ENCODE measurements around the gene LY6G6D.
A peak's percentile ranks its signal among the peaks of the same experiment; 100 is the strongest.

The LY6G6D gene, protein sequence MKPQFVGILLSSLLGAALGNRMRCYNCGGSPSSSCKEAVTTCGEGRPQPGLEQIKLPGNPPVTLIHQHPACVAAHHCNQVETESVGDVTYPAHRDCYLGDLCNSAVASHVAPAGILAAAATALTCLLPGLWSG

DNA sequence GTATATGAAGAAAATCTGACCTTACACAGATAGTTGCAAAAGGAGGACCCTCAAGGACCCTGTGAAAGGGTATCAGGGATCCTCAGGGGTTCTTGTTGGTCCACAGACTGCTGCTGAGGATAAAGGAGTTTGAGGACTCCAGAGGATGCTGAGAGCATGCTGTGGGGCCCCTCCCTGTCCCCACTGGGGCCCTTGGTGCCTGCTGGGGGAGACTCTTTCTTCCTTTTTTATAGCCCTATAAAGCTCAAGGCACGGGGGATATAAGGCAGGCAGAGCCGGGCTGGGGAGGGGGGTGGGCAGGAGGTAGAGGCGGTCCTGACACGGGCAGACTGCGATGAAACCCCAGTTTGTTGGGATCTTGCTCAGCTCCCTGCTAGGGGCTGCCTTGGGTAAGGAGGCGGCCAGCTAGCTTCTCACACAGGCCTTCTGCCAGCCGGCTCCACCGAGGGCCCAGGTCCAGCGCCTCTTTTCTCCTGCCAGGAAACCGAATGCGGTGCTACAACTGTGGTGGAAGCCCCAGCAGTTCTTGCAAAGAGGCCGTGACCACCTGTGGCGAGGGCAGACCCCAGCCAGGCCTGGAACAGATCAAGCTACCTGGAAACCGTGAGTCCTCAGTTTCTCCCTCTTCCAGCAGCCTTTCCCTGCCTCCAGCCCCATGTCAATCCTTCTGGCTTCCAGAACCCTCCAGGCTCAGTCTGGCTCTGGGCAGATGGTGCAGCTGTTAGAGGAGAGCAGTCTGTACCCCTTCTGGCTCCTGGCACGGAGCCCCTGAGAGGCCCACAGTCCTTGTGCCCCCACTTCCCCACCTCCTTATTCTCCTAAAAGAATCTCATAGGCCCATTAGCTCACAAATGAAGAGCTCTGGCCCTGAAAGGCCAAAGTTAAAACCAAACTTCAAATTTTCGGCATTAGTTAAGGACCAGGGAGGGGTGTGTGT is at the start of gene LY6G6D:
Gene LY6G6D, plus strand, starts transcription at position 327 of the 937 bp plus-strand sequence. Its CDS starts 8 bp downstream, at position 335.
- no peaks in the 10 kb centered on the region for H3K9me3 ChIP-seq (ENCODE audit: control insufficient read depth, insufficient read depth, low read length)
- H3K36me3 ChIP-seq (ENCODE audit: control insufficient read depth, insufficient read depth, low read length): no peaks in the 10 kb centered on the region
- peaks cover 21% of the 10 kb centered on the region for H3K4me1 ChIP-seq (ENCODE audit: control insufficient read depth, insufficient read depth, low read length)
- H3K9ac ChIP-seq (ENCODE audit: low read depth, low read length): peak within 1 kb of the TSS; percentile 39
- no peaks in the 10 kb centered on the region for H3K27me3 ChIP-seq (ENCODE audit: control insufficient read depth, insufficient read depth, low read length)
- no peak within 1 kb of the TSS for H3K4me3 ChIP-seq (ENCODE audit: low read depth, low read length)

DNA sequence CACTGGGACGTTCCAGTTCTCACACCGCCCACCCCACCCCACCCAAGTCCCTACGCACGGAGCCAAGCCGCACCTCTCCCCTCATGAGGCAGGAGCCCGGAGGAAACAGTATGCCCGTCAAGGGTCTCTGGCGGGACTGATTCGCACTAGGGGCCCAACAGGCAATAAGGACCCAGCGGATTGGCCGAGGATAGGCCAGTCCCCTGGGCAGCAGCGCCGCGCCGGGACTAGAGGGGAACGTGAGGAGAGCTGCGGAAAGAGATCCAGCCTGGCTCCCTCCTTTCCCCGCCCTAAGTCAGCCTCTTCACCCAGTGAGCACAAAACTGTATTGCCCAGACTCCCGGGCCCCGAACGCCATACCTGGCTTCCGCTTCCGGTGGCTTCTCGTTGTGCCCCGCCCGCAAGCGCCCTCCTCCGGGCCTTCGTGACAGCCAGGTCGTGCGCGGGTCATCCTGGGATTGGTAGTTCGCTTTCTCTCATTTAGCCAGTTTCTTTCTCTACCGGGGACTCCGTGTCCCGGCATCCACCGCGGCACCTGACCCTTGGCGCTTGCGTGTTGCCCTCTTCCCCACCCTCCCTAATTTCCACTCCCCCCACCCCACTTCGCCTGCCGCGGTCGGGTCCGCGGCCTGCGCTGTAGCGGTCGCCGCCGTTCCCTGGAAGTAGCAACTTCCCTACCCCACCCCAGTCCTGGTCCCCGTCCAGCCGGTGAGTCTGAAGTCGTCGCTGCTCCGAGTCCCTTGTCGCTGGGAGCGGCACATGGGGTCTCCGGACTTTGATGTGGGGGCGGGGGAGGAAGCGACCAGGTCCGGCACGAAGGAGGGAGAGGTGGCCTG is 49.4 kb upstream of the LY6G6D start, which contains the start of gene CSNK2B:
Gene CSNK2B, plus strand, starts transcription at position 580 of the 836 bp plus-strand sequence. CDS start 752 bp downstream, outside the sequence.
- H3K27me3 ChIP-seq (ENCODE audit: control insufficient read depth, insufficient read depth, low read length): no peaks in the 10 kb centered on the region
- peaks cover 3% of the 10 kb centered on the region for H3K4me1 ChIP-seq (ENCODE audit: control insufficient read depth, insufficient read depth, low read length)
- H3K9ac ChIP-seq (ENCODE audit: low read depth, low read length): peak within 1 kb of the TSS; percentile 97
- H3K36me3 ChIP-seq (ENCODE audit: control insufficient read depth, insufficient read depth, low read length): peaks cover 45% of the 10 kb centered on the region
- no peaks in the 10 kb centered on the region for H3K9me3 ChIP-seq (ENCODE audit: control insufficient read depth, insufficient read depth, low read length)
- H3K4me3 ChIP-seq (ENCODE audit: low read depth, low read length): peak within 1 kb of the TSS; percentile 97

DNA sequence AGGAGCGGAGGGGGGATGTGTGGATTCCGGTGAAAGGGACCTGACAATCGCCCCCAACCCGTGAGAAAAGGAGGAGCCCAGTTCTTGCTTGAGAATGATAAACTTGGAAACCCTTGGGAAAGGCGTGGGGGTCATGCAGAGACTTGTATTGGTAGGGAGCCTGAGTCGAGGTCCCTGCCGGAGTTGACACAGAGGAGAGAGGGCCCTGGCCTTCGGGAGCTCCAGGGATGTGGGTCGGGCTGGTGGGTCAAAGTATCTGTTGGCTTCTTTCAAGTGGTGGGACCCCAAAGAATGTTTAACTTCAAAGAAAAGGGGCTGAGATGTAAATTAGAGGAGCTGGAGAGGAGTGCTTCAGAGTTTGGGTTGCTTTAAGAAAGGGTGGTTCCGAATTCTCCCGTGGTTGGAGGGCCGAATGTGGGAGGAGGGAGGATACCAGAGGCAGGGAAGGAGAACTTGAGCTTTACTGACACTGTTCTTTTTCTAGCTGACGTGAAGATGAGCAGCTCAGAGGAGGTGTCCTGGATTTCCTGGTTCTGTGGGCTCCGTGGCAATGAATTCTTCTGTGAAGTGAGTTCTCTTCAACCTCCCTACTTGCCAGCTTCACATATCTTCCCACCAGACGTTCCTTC is 48.7 kb upstream of the LY6G6D start:
- Histone ChIP-seq H3K36me3 (ENCODE audit: control insufficient read depth, insufficient read depth, low read length) (peaks cover 51% of the 10 kb centered on the region), H3K27me3 (ENCODE audit: control insufficient read depth, insufficient read depth, low read length) (no peaks in the 10 kb centered on the region), H3K4me3 (ENCODE audit: low read depth, low read length) (peak overlapping the region; percentile 97), H3K4me1 (ENCODE audit: control insufficient read depth, insufficient read depth, low read length) (peaks cover 3% of the 10 kb centered on the region), H3K9me3 (ENCODE audit: control insufficient read depth, insufficient read depth, low read length) (no peaks in the 10 kb centered on the region), H3K9ac (ENCODE audit: low read depth, low read length) (peak overlapping the region; percentile 70)

DNA sequence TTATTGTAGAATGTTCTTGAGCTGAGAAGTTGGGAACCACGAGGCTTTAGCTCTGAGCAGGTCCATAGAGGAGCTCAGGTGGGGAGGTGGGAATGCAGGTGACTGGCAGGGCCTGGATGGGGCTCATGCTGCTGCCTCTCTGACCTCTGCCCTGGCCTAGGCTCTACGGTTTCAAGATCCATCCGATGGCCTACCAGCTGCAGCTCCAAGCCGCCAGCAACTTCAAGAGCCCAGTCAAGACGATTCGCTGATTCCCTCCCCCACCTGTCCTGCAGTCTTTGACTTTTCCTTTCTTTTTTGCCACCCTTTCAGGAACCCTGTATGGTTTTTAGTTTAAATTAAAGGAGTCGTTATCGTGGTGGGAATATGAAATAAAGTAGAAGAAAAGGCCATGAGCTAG is 45.5 kb upstream of the LY6G6D start, which contains the start of gene LY6G5B:
Gene LY6G5B, plus strand, starts transcription at position 301 of the 400 bp plus-strand sequence. CDS start 975 bp downstream, outside the sequence.
- H3K4me3 ChIP-seq (ENCODE audit: low read depth, low read length): no peak within 1 kb of the TSS
- no peaks in the 10 kb centered on the region for H3K9me3 ChIP-seq (ENCODE audit: control insufficient read depth, insufficient read depth, low read length)
- no peaks in the 10 kb centered on the region for H3K27me3 ChIP-seq (ENCODE audit: control insufficient read depth, insufficient read depth, low read length)
- no peak within 1 kb of the TSS for H3K9ac ChIP-seq (ENCODE audit: low read depth, low read length)
- peaks cover 48% of the 10 kb centered on the region for H3K36me3 ChIP-seq (ENCODE audit: control insufficient read depth, insufficient read depth, low read length)
- no peaks in the 10 kb centered on the region for H3K4me1 ChIP-seq (ENCODE audit: control insufficient read depth, insufficient read depth, low read length)

DNA sequence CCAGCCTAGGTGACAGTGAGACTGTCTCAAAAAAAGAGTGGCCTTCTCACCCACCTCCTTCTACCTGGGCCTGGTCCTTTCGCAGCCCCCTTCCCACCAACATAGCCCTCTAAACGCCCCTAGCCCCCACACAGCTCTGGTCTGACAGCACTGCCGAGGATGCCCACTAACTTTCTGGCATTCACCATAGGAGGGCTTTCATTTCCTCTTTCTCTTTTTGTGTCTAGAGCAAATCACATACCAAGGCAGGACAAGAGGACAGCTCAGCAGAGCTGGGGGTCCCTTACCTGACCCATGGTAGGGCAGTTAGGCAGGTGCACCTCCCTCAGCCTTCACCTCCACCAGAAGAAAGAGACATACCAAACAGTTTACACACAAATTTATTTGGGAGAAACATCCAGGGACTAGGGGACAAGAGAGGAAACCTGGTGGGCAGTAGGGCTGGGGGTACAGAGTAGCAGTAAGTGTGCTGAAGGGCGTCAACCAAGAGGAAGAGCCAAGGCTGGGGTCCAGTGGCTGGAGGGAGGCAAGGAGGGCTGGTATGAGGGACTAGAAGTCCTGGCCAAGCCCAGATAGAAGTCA is 38.7 kb upstream of the LY6G6D start:
- H3K9ac ChIP-seq (ENCODE audit: low read depth, low read length): no peak overlapping the region
- H3K4me1 ChIP-seq (ENCODE audit: control insufficient read depth, insufficient read depth, low read length): peaks cover 2% of the 10 kb centered on the region
- H3K4me3 ChIP-seq (ENCODE audit: low read depth, low read length): no peak overlapping the region
- peaks cover 12% of the 10 kb centered on the region for H3K36me3 ChIP-seq (ENCODE audit: control insufficient read depth, insufficient read depth, low read length)
- H3K9me3 ChIP-seq (ENCODE audit: control insufficient read depth, insufficient read depth, low read length): no peaks in the 10 kb centered on the region
- peaks cover 3% of the 10 kb centered on the region for H3K27me3 ChIP-seq (ENCODE audit: control insufficient read depth, insufficient read depth, low read length)

DNA sequence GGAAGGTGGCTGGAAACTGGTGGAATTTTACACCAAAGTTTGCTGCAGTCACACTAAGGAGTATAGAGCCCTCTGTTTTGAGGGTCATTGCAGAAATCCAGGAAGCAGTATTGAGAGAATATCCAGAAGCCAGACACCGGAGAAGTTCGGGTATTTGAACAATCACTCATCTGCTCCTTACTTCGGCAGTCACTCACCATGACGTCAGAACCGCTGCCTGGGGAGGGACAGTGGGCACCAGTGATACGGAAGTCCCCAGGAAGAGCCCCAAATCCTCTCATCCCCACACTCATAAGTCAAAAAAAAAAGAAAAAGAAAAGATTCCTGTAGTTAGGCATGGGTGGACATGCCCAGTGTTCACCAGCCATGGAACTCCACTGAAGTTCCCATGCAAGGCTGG is 38.2 kb upstream of the LY6G6D start:
- Histone ChIP-seq H3K4me3 (ENCODE audit: low read depth, low read length) (no peak overlapping the region), H3K36me3 (ENCODE audit: control insufficient read depth, insufficient read depth, low read length) (peaks cover 7% of the 10 kb centered on the region), H3K4me1 (ENCODE audit: control insufficient read depth, insufficient read depth, low read length) (peaks cover 2% of the 10 kb centered on the region), H3K27me3 (ENCODE audit: control insufficient read depth, insufficient read depth, low read length) (peaks cover 6% of the 10 kb centered on the region), H3K9ac (ENCODE audit: low read depth, low read length) (no peak overlapping the region), H3K9me3 (ENCODE audit: control insufficient read depth, insufficient read depth, low read length) (no peaks in the 10 kb centered on the region)

DNA sequence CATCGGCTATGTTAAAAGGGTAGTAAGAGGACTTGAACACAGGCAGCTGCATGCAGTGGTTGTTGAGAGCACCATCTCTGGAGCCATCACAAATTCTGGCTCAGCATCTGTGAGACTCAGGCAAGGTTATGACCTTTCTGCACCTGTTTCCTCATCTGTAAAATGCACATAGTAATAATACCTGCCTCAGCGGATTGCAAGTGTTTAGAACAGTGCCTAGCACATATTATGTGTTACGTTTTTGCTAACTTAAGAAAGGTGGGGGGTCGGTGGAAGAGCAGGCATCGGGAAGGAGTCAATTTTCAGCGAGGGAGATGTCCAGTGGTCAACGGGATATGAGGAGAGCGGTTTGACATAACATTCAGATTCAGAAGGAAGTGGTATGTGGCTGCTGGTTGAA is 37.2 kb upstream of the LY6G6D start:
- H3K9ac ChIP-seq (ENCODE audit: low read depth, low read length): no peak overlapping the region
- H3K4me1 ChIP-seq (ENCODE audit: control insufficient read depth, insufficient read depth, low read length): peaks cover 2% of the 10 kb centered on the region
- no peaks in the 10 kb centered on the region for H3K36me3 ChIP-seq (ENCODE audit: control insufficient read depth, insufficient read depth, low read length)
- H3K4me3 ChIP-seq (ENCODE audit: low read depth, low read length): no peak overlapping the region
- H3K9me3 ChIP-seq (ENCODE audit: control insufficient read depth, insufficient read depth, low read length): no peaks in the 10 kb centered on the region
- peaks cover 10% of the 10 kb centered on the region for H3K27me3 ChIP-seq (ENCODE audit: control insufficient read depth, insufficient read depth, low read length)

DNA sequence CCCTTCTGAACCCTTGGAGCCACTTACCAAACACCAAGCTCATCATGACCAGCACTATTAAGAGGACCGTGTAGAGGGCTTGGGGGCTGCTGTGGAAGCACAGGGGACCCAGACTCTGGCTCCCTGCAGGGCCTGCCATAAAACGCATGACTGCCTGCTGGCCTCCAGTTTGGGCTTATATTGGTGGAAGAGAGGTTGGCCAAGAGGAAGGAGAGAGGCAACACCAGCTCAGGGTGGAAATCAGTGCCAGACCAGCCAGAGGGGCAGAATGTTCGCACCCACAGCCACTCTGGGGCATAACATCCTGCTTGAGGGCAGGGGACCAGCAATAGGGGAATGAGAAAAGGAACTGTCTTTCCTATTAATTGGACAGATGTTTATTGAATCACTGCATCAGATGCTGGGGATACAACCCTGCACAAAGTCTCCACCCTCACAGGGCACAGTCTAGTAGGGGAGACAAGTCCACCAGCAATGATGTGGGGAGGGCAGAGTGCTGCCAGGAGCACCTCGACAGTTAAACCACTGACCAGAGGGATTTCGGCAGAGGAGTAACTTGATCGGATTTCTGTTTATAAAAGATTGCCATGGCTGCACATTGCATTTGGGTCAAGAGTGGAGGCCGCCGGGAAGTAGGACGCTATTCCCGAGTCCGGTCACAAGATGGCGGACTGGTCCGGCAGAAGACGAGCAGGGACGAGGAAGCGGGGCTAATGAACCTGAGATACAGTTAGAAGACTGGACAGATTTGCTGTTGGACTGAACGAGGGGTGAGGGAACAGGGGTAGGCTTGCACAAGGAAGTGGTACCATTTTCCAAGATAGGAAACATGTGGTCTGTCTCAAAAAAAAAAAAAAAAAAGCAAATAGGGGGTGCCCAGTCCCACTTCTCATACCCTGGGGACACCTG is 34.7 kb upstream of the LY6G6D start, which contains the start of gene LY6G5C:
Gene LY6G5C, minus strand, starts transcription at position 842 of the 909 bp plus-strand sequence. Its CDS starts 694 bp downstream, at position 148.
- Histone ChIP-seq H3K9me3 (ENCODE audit: control insufficient read depth, insufficient read depth, low read length) (no peaks in the 10 kb centered on the region), H3K27me3 (ENCODE audit: control insufficient read depth, insufficient read depth, low read length) (peaks cover 10% of the 10 kb centered on the region), H3K36me3 (ENCODE audit: control insufficient read depth, insufficient read depth, low read length) (no peaks in the 10 kb centered on the region), H3K4me3 (ENCODE audit: low read depth, low read length) (peak within 1 kb of the TSS; percentile 64), H3K4me1 (ENCODE audit: control insufficient read depth, insufficient read depth, low read length) (peaks cover 2% of the 10 kb centered on the region), H3K9ac (ENCODE audit: low read depth, low read length) (peak within 1 kb of the TSS; percentile 65)

DNA sequence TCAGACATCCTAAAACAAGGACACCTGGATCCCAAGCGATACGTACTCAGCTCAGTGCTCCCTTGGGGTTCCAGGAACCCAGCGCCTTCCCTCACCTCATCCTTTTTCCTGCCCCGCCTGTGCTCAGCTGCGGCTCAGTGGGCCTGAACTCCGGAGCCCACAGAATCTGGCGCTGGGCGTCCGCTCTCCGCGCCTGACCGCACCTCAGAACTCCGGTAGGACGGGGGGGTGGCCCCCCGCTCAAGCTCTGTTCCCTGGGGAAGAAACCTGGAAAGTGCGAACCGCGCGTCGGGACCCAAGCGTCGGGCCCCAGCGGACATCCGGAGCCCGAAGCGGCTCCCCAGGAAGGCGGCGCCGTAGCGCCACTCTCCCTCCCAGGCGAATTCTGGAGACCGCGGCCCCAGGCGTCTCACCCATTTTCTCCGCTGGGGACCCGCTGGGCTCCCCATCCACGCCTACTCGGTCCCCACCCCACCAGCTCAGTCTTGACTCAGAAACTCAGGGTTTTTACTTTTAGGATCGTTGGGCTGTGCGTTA is 33.9 kb upstream of the LY6G6D start:
- H3K4me1 ChIP-seq (ENCODE audit: control insufficient read depth, insufficient read depth, low read length): peaks cover 2% of the 10 kb centered on the region
- no peaks in the 10 kb centered on the region for H3K9me3 ChIP-seq (ENCODE audit: control insufficient read depth, insufficient read depth, low read length)
- H3K4me3 ChIP-seq (ENCODE audit: low read depth, low read length): peak overlapping the region; percentile 64
- peaks cover 10% of the 10 kb centered on the region for H3K27me3 ChIP-seq (ENCODE audit: control insufficient read depth, insufficient read depth, low read length)
- no peak overlapping the region for H3K9ac ChIP-seq (ENCODE audit: low read depth, low read length)
- H3K36me3 ChIP-seq (ENCODE audit: control insufficient read depth, insufficient read depth, low read length): no peaks in the 10 kb centered on the region

DNA sequence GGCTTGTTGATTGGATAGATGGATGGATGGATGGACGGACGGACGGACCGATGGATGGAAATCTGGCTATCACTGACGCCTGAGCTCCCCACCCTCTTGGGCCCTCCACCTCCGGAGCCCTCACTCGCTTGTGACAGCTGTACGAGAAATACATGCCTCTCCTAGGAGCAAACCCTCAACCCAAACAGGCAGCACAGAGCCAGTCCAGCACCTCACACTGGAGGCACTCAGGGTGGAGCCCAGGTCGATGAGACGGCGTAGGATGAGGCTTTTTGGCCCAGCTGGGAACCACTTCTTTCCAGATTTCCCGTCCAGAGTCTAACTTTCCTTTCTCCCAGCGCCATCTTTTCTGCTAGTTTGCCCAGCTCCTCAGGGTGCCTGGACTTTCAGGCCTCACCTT is 31.6 kb upstream of the LY6G6D start:
- Histone ChIP-seq H3K27me3 (ENCODE audit: control insufficient read depth, insufficient read depth, low read length) (peaks cover 10% of the 10 kb centered on the region), H3K9me3 (ENCODE audit: control insufficient read depth, insufficient read depth, low read length) (no peaks in the 10 kb centered on the region), H3K4me1 (ENCODE audit: control insufficient read depth, insufficient read depth, low read length) (peaks cover 2% of the 10 kb centered on the region), H3K4me3 (ENCODE audit: low read depth, low read length) (peak overlapping the region; percentile 53), H3K36me3 (ENCODE audit: control insufficient read depth, insufficient read depth, low read length) (peaks cover 10% of the 10 kb centered on the region), H3K9ac (ENCODE audit: low read depth, low read length) (no peak overlapping the region)

Data from iPS-15b (cell line).